Duodenal mucosa (tissue), 2 donors: ENCODE measurements around the gene STXBP1.
"Not testable (repeated sequence)": the region's sequence is repeated elsewhere in the genome, so short reads cannot be mapped to it uniquely, and the experiment has no call there.

Experiments
- H3K27ac ChIP-seq: one replicate; pipeline ENCODE4 v1.7.0; 2013; ENCODE audit warnings: low read depth, low read length
- H3K27me3 ChIP-seq, 2 donors: one replicate each; pipeline ENCODE4 v1.7.0; 2013; ENCODE audit warnings: low read length in 2 of 2, control low read depth in 1 of 2; ENCODE audit not compliant: insufficient read depth in 2 of 2, control insufficient read depth in 1 of 2
- H3K36me3 ChIP-seq, 2 donors: one replicate each; pipeline ENCODE4 v1.7.0; 2013; ENCODE audit warnings: low read length in 2 of 2, control low read depth in 1 of 2; ENCODE audit not compliant: insufficient read depth in 2 of 2, control insufficient read depth in 1 of 2
- H3K4me1 ChIP-seq, 2 donors: one replicate each; pipeline ENCODE4 v1.7.0; 2013; ENCODE audit warnings: low read length in 2 of 2, control low read depth in 1 of 2; ENCODE audit not compliant: insufficient read depth in 2 of 2, control insufficient read depth in 1 of 2
- H3K4me3 ChIP-seq, 2 donors: one replicate each; pipeline ENCODE4 v1.7.0; 2013; ENCODE audit warnings: low read length in 2 of 2, low read depth in 1 of 2
- H3K9ac ChIP-seq, 2 donors: one replicate each; pipeline ENCODE4 v1.7.0; 2013; ENCODE audit warnings: low read length in 2 of 2, low read depth in 1 of 2
- H3K9me3 ChIP-seq, 2 donors: one replicate each; pipeline ENCODE4 v1.7.0; 2013; ENCODE audit warnings: low read length in 2 of 2, control low read depth in 1 of 2; ENCODE audit not compliant: control insufficient read depth in 1 of 2

Gene STXBP1

DNA sequence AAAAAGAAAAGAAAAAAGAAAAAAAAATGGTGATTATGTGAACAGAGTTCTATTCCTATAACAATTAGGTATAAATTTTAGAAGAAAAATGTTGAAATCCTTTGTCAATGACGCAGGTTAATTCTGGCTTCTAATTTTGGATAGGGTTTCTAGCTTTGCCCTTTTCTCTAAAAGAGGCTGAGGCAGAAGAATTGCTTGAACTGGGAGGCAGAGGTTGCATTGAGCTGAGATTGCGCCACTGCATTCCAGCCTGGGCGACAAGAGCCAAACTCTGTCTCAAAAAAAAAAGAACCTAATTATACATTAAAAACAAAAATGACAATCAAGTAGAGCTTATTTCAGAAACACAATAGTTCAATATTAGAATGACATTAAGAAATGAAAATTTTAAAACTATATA, 2.9 kb downstream of the STXBP1 start:
- Histone ChIP-seq H3K9me3 (no peaks in the 10 kb centered on the region), H3K27me3 (peaks cover 20 to 21% of the 10 kb centered on the region in 2 donors), H3K9ac (no peak overlapping the region), H3K36me3 (no peaks in the 10 kb centered on the region), H3K4me3 (no peak overlapping the region), H3K4me1 (peaks cover 0 to 6% of the 10 kb centered on the region in 2 donors), H3K27ac (no peak overlapping the region)

DNA sequence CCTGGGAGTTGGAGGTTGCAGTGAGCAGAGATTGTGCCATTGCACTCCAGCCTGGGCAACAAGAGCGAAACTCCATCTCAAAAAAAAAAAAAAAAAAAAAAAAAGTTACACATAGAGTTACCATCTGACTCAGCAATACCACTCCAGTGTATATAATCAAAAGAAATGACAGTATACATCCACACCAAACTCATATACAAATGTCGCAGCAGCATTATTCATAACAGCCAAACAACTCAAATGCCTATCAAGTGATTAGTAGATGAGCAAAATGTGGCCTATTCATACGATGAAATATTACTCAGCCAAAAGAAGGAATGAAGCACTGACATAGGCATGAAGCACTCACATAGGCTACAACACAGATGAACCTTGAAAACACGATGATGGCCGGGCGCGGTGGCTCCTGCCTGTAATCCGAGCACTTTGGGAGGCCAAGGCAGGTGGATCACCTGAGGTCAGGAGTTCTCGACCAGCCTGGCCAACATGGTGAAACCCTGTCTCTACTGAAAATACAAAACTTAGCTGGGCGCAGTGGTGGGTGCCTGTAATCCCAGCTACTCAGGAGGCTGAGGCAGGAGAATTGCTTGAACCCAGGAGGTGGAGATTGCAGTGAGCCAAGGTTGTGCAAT, 9.4 kb downstream of the STXBP1 start:
- H3K27ac ChIP-seq, H3K36me3 ChIP-seq, H3K4me3 ChIP-seq, H3K27me3 ChIP-seq, H3K4me1 ChIP-seq, H3K9me3 ChIP-seq, H3K9ac ChIP-seq: not testable (repeated sequence)

DNA sequence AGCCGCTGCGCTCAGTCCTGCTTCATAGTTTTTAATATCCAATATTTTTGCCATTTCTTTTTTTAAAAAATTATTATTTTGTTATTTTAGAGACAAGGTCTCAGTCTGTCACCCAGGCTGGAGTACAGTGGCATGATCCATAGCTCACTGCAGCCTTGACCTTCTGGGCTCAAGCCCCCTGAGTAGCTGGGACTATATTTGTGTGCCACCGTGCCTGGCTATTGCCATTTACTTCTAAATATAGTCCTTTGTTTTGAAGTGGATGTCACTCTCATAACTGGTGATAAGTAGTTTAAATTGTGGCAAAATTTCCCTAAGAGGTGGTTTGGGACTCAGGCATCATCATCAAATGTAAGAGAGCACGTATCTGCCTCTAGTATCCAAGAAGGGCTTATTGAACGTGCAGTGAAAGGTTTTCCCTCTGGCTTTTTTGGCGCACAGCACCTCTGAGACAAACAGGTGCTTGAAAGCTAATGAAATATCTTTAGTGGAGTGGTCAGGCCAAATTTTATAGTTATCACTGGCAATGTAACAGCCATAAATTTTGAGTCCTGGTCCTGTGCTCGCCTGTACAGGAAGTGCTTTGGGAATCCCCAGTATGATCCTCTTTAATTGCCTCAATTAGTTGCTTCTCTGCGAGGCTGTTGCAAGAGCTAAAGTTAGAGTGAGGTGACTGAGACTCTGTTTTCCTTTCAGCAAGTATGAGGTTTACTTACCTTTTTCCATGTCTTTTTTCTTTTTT, 14.8 kb downstream of the STXBP1 start:
- Histone ChIP-seq H3K27me3 (no peaks in the 10 kb centered on the region), H3K9ac (no peak overlapping the region), H3K27ac (no peak overlapping the region), H3K4me1 (no peaks in the 10 kb centered on the region), H3K36me3 (no peaks in the 10 kb centered on the region), H3K9me3 (no peaks in the 10 kb centered on the region), H3K4me3 (no peak overlapping the region)

GRCh38 chr9:127627494-127627855, 15.4 kb downstream of the STXBP1 start:
- Histone ChIP-seq H3K27ac (no peak overlapping the region), H3K27me3 (no peaks in the 10 kb centered on the region), H3K9ac (no peak overlapping the region), H3K4me1 (no peaks in the 10 kb centered on the region), H3K36me3 (no peaks in the 10 kb centered on the region), H3K9me3 (no peaks in the 10 kb centered on the region), H3K4me3 (no peak overlapping the region)

DNA sequence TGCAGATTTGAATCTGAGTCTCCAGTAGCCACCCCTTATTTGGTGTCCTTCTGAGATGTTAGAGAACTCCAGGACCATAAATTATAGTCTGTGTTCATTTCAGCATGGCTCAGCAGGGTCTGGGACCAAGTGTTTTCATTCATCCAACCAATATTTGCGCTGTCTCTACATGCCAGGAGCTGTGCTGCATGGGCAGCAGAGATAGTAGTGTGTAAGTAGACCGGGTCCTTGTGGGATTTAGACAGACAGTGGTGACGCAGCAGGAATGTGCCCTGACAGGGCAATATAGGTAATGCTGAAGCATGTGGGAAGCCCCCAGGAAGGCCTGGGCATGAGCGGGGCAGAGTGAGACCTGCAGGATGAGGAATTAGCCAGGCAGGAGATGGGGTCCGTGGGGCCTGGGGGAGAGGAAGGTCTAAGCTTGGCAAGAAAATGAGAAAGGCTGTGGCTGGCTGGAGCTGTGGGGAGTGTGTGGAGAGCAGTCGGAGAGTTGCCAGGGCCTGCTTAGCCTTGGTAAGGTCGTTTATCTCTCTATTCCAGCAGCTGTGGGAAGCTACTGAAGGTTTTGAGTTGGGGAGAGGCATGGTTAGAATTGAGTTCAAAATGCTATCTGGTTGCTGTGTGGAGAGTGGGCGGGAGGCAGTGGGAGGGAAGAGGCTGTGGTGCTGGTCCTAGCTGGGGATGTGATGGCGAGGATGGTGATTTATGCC, 16.8 kb downstream of the STXBP1 start:
- H3K36me3 ChIP-seq = no peaks in the 10 kb centered on the region
- peaks cover 4% of the 10 kb centered on the region in 2 donors for H3K4me1 ChIP-seq
- H3K9me3 ChIP-seq = no peaks in the 10 kb centered on the region
- no peak overlapping the region for H3K9ac ChIP-seq
- no peaks in the 10 kb centered on the region for H3K27me3 ChIP-seq
- no peak overlapping the region for H3K4me3 ChIP-seq
- H3K27ac ChIP-seq = no peak overlapping the region

GRCh38 chr9:127629468-127630081, 17.5 kb downstream of the STXBP1 start:
- Histone ChIP-seq H3K4me1 (peaks cover 7 to 8% of the 10 kb centered on the region in 2 donors), H3K4me3 (no peak overlapping the region), H3K36me3 (no peaks in the 10 kb centered on the region), H3K27ac (no peak overlapping the region), H3K27me3 (no peaks in the 10 kb centered on the region), H3K9me3 (no peaks in the 10 kb centered on the region), H3K9ac (no peak overlapping the region)

DNA sequence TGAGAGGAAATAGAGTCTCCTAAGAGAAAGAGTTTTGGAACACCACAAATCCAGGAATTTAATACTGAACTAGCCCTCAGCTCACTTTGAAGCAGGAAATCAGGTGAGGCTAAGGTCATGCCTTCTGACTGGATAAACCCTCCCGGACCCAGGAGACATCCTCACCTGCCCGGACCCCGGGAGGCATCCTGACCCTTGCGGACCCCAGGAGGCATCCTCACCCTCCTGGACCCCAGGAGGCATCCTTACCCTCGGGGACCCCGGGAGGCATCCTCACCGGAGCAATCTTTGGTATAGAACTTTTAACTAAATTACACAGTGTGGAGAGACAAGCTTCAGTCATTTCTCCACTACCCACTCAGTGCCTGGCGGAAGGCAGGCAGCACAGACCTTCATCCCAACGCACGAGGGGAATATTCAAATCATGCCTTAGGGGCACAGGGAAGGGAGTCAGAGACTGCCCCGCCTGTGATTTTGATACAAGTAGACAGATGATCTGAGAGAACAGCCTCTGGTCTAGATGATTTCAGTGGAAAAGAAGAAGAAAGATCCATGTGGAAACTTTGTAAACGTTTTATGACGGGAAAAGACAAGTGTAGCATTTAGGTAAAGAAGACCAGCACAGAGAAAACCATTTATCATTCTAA, 21.3 kb downstream of the STXBP1 start:
- no peaks in the 10 kb centered on the region for H3K27me3 ChIP-seq
- H3K36me3 ChIP-seq = no peaks in the 10 kb centered on the region
- H3K27ac ChIP-seq = no peak overlapping the region
- no peak overlapping the region for H3K4me3 ChIP-seq
- peaks cover 8 to 10% of the 10 kb centered on the region in 2 donors for H3K4me1 ChIP-seq
- H3K9ac ChIP-seq = peak overlapping the region in 1 of 2 donors; percentile 32
- no peaks in the 10 kb centered on the region for H3K9me3 ChIP-seq

GRCh38 chr9:127634021-127634420, 21.9 kb downstream of the STXBP1 start:
- H3K27ac ChIP-seq = no peak overlapping the region
- H3K4me3 ChIP-seq = no peak overlapping the region
- H3K36me3 ChIP-seq = no peaks in the 10 kb centered on the region
- peak overlapping the region in 1 of 2 donors; percentile 32 for H3K9ac ChIP-seq
- peaks cover 8 to 10% of the 10 kb centered on the region in 2 donors for H3K4me1 ChIP-seq
- no peaks in the 10 kb centered on the region for H3K27me3 ChIP-seq
- no peaks in the 10 kb centered on the region for H3K9me3 ChIP-seq

- Histone ChIP-seq H3K27ac (no peak overlapping the region), H3K36me3 (no peaks in the 10 kb centered on the region), H3K9ac (no peak overlapping the region), H3K27me3 (no peaks in the 10 kb centered on the region), H3K9me3 (no peaks in the 10 kb centered on the region), H3K4me3 (no peak overlapping the region), H3K4me1 (peaks cover 8 to 10% of the 10 kb centered on the region in 2 donors)
These were observed 22.6 kb downstream of the STXBP1 start for GRCh38 chr9:127634698-127635097.
